GM19025 (cell line): Measurements from ENCODE around the gene MSANTD3.

ENCODE experiments used
- ATAC-seq: cut with Tn5 transposase; IDR thresholded peaks from one replicate; pipeline ENCODE4 v1.9.1; 2021; ENCODE audit warnings: mild to moderate bottlenecking, low read depth, moderate library complexity; ENCODE audit not compliant: unreplicated experiment

MSANTD3 gene

GRCh38 chr9:100457517-100457916, 30.6 kb downstream of the MSANTD3 start:
- no peak for ATAC-seq

- no peak for ATAC-seq
These were observed 33.0 kb downstream of the MSANTD3 start for GRCh38 chr9:100459963-100460362.

- no peak for ATAC-seq
These were observed 38.3 kb downstream of the MSANTD3 start for GRCh38 chr9:100465274-100465673.

GRCh38 chr9:100465761-100466160, 38.8 kb downstream of the MSANTD3 start:
- no peak for ATAC-seq

GRCh38 chr9:100466171-100466828, 39.4 kb downstream of the MSANTD3 start:
- no peak for ATAC-seq

- ATAC-seq: no peak
These were observed 39.9 kb downstream of the MSANTD3 start for GRCh38 chr9:100466829-100467221.

- ATAC-seq: no peak
These were observed 41.1 kb downstream of the MSANTD3 start for GRCh38 chr9:100468041-100468440.

GRCh38 chr9:100472268-100472667, 45.3 kb downstream of the MSANTD3 start:
- no peak for ATAC-seq

- peak; percentile 37 for ATAC-seq
These were observed 45.9 kb downstream of the MSANTD3 start, which contains the start of gene TMEFF1 for GRCh38 chr9:100472788-100473275. Gene TMEFF1, plus strand, starts transcription at chr9:100473149. Its CDS starts 396 bp downstream, at chr9:100473545.

GRCh38 chr9:100473276-100474081, 46.5 kb downstream of the MSANTD3 start:
- peak; percentile 73 for ATAC-seq

- no peak for ATAC-seq
These were observed 47.4 kb downstream of the MSANTD3 start for GRCh38 chr9:100474082-100474923.

GRCh38 chr9:100474924-100475276, 48.0 kb downstream of the MSANTD3 start:
- ATAC-seq: no peak

- no peak for ATAC-seq
These were observed 50.3 kb downstream of the MSANTD3 start for GRCh38 chr9:100477241-100477640.

GRCh38 chr9:100478192-100478591, 51.2 kb downstream of the MSANTD3 start:
- no peak for ATAC-seq

- no peak for ATAC-seq
These were observed 52.9 kb downstream of the MSANTD3 start for GRCh38 chr9:100479820-100480219.

- no peak for ATAC-seq
These were observed 58.3 kb downstream of the MSANTD3 start for GRCh38 chr9:100485196-100485595.

- ATAC-seq: no peak
These were observed 59.7 kb downstream of the MSANTD3 start for GRCh38 chr9:100486479-100487176.

GRCh38 chr9:100488177-100488576, 61.2 kb downstream of the MSANTD3 start:
- ATAC-seq: no peak

- ATAC-seq: no peak
These were observed 62.9 kb downstream of the MSANTD3 start for GRCh38 chr9:100489836-100490235.

GRCh38 chr9:100492952-100493351, 66.0 kb downstream of the MSANTD3 start:
- no peak for ATAC-seq
